ENCODE measurements around the gene DLGAP5. TPM values are rescaled to one million over a fixed set of nuclear protein-coding genes. Genes with fewer than 3 reads are reported as not detected.

Gene DLGAP5
- total and polyA plus RNA-seq, 2 of the 4 experiments (the other 2 are of a cell fraction), result 14.9 to 19.0 TPM

DNA sequence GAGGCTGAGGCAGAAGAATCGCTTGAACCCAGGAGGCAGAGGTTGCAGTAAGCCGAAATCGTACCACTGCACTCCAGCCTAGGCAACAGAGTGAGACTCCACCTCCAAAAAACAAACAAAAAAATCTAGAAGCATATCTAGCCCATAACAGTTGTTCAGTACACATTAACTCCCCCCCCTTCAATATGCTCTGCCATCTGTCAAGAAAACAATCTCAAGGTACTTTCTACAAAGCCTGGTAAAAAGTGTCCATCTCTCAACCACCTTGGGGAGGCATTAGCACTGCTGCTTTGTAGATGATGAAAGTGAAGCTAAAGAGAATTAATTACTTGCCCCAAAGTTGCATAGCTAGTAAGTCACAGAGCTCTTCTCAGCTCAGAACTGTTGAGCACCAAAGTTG is 37.4 kb downstream of the DLGAP5 start:
- Histone ChIP-seq H3K9ac (ENCODE audit: low read depth, low read length) (no peak overlapping the region), H3K4me3 (ENCODE audit: insufficient read depth, low read depth, low read length) (no peak overlapping the region), H2AK5ac (ENCODE audit: low read depth, low read length) (no peak overlapping the region), H3K14ac (replicated peaks; ENCODE audit: low read depth, low read length) (0 out of 2 replicates have a peak overlapping the region, but pooled peaks have one; percentile 37), H2AFZ (replicated peaks; ENCODE audit: low read length, poor library complexity) (no peak overlapping the region), H3K4me2 (ENCODE audit: low read depth, low read length) (no peak overlapping the region), H3K18ac (ENCODE audit: low read depth, low read length) (peak overlapping the region; percentile 9; the same call in 1 of the 2 replicates), H2AK9ac (replicated peaks; ENCODE audit: low read depth, low read length, poor library complexity) (no peak overlapping the region), H3K9me3 (ENCODE audit: control insufficient read depth, insufficient read depth, low read length) (no peaks in the 10 kb centered on the region), H2BK15ac (ENCODE audit: low read depth, low read length) (0 out of 3 replicates have a peak overlapping the region, but pooled peaks have one; percentile 58), H3K79me1 (ENCODE audit: low read depth in 1 of 2, low read length in 2 of 2) (peaks cover 14 to 28% of the 10 kb centered on the region in 2 experiments; a peak in 3 of 4 replicates), H3K23ac (ENCODE audit: low read depth, low read length) (no peak overlapping the region; the same call in 1 of the 2 replicates), H4K91ac (ENCODE audit: insufficient read depth, low read depth, low read length) (peak overlapping the region; percentile 28; the same call in 1 of the 2 replicates), H4K5ac (ENCODE audit: low read depth, low read length) (peak overlapping the region; percentile 64; the same call in 1 of the 2 replicates), H3K56ac (ENCODE audit: extremely low read depth, insufficient read depth, low read length) (no peak overlapping the region), H2BK5ac (ENCODE audit: low read depth, low read length, poor library complexity, severe bottlenecking) (peak overlapping the region; percentile 69), H2BK120ac (ENCODE audit: low read depth, low read length) (peak overlapping the region; percentile 73; the same call in 1 of the 2 replicates), H3K36me3 (ENCODE audit: control insufficient read depth, insufficient read depth, low read length) (no peaks in the 10 kb centered on the region), H3K4me1 (ENCODE audit: control insufficient read depth, insufficient read depth, low read length) (peaks cover 6% of the 10 kb centered on the region; the same call in 1 of the 2 replicates), H2BK20ac (ENCODE audit: low read depth, low read length) (peak overlapping the region; percentile 78), H4K20me1 (ENCODE audit: insufficient read depth, low read length) (no peaks in the 10 kb centered on the region), H4K8ac (ENCODE audit: low read depth in 2 of 2, low read length in 2 of 2) (peak overlapping the region in 1 of 2 experiments; percentile 46; a peak in 1 of 4 replicates), H3K27me3 (ENCODE audit: control insufficient read depth, insufficient read depth, low read length) (no peaks in the 10 kb centered on the region), H3K27ac (ENCODE audit: insufficient read depth, low read length) (peak overlapping the region; percentile 29; the same call in 1 of the 2 replicates), H3K4ac (ENCODE audit: low read depth, low read length) (no peak overlapping the region; the same call in 1 of the 2 replicates), H3K9me1 (ENCODE audit: insufficient read depth, low read length) (no peaks in the 10 kb centered on the region)
- in situ Hi-C loops (cut with MboI; ENCODE audit: low sequenced_read_pairs) (no loop called here), intact Hi-C loops (cut with micrococcal nuclease) (loop anchor here (5.0 kb wide), 1 partner anchor 52 kb away; no protein-coding TSS in a partner anchor), dilution Hi-C loops (cut with HindIII; ENCODE audit: low sequenced_read_pairs, unreplicated experiment) (no loop called here)
- BruUV-seq (replicated peaks), result no TSS peak
- POLR2A ChIA-PET (ENCODE audit: unreplicated experiment), result no interaction called here
- WGBS, 2 experiments (ENCODE audit: extremely low coverage in 2 of 2, insufficient read length in 1 of 2), result 100% methylated on average over 1 of the region's 3 CpGs; no CpG with 5 or more reads in 1 of the 2 experiments
- CTCF ChIA-PET, result no interaction called here
- TF ChIP-seq POLR2A (IDR thresholded peaks at IDR 0.05; ENCODE audit: low read depth, low read length) (no peak), MAFK (IDR thresholded peaks at IDR 0.05; ENCODE audit: low read depth, low read length) (no peak), BHLHE40 (IDR thresholded peaks at IDR 0.05; ENCODE audit: low read depth, low read length) (no peak), FOS (IDR thresholded peaks at IDR 0.05; ENCODE audit: low read depth, low read length) (no peak), MAZ (IDR thresholded peaks at IDR 0.05; ENCODE audit: borderline replicate concordance, low read depth, low read length) (no peak), RCOR1 (IDR thresholded peaks at IDR 0.05; ENCODE audit: insufficient replicate concordance, low read length) (no peak), MXI1 (IDR thresholded peaks at IDR 0.05; ENCODE audit: borderline replicate concordance, low read depth, low read length) (no peak), CEBPB (IDR thresholded peaks at IDR 0.05; ENCODE audit: low read depth, low read length) (no peak), RFX5 (IDR thresholded peaks at IDR 0.05; ENCODE audit: low read depth, low read length) (no peak), CHD1 (IDR thresholded peaks at IDR 0.05; ENCODE audit: low read depth, low read length) (no peak), NFE2L2 (IDR thresholded peaks at IDR 0.05; ENCODE audit: low read depth, low read length) (no peak), RAD21 (IDR thresholded peaks at IDR 0.05; ENCODE audit: low read length) (no peak), USF2 (IDR thresholded peaks at IDR 0.05; ENCODE audit: low read depth, low read length) (no peak), SMC3 (IDR thresholded peaks at IDR 0.05; ENCODE audit: low read depth, low read length) (no peak)
- TF ChIP-seq, protein P1, sequence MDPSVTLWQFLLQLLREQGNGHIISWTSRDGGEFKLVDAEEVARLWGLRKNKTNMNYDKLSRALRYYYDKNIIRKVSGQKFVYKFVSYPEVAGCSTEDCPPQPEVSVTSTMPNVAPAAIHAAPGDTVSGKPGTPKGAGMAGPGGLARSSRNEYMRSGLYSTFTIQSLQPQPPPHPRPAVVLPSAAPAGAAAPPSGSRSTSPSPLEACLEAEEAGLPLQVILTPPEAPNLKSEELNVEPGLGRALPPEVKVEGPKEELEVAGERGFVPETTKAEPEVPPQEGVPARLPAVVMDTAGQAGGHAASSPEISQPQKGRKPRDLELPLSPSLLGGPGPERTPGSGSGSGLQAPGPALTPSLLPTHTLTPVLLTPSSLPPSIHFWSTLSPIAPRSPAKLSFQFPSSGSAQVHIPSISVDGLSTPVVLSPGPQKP (IDR thresholded peaks at IDR 0.05; ENCODE audit: borderline replicate concordance, low read depth, low read length), result no peak
- TF ChIP-seq, protein P2, sequence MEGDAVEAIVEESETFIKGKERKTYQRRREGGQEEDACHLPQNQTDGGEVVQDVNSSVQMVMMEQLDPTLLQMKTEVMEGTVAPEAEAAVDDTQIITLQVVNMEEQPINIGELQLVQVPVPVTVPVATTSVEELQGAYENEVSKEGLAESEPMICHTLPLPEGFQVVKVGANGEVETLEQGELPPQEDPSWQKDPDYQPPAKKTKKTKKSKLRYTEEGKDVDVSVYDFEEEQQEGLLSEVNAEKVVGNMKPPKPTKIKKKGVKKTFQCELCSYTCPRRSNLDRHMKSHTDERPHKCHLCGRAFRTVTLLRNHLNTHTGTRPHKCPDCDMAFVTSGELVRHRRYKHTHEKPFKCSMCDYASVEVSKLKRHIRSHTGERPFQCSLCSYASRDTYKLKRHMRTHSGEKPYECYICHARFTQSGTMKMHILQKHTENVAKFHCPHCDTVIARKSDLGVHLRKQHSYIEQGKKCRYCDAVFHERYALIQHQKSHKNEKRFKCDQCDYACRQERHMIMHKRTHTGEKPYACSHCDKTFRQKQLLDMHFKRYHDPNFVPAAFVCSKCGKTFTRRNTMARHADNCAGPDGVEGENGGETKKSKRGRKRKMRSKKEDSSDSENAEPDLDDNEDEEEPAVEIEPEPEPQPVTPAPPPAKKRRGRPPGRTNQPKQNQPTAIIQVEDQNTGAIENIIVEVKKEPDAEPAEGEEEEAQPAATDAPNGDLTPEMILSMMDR (conservative IDR thresholded peaks at IDR 0.05; ENCODE audit: low read depth, low read length), result no peak
- DNase-seq, result no peak
- ATAC-seq (ENCODE audit: low read depth), result no peak
